ENCODE measurements around the gene ZNF622. TPM values are rescaled to one million over a fixed set of nuclear protein-coding genes. Genes with fewer than 3 reads are reported as not detected.

Gene ZNF622
- total RNA-seq, 6 experiments from 2014 or later, result 38.7 to 52.2 (median 45.5) TPM

DNA sequence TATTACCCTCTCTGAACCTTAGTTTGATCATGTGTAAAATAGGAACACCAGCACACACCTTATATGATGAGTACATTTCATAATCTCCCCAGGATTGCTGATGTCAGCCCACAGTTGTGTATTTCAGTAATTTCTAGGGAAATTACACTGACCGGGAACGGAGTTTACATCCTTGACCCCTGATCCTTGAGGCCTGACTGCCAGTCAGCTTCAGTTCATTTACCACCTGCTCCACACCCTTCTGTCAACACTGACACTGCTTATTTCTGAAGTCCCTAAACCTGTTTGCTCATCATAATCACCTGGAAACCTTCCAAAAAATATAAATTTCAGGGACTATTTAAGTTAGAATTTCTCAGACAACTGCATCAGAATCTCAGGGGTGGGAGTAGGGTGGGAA is 55.3 kb downstream of the ZNF622 start:
- H3K27ac Mint-ChIP-seq, result no peak overlapping the region
- H3K4me1 Mint-ChIP-seq (ENCODE audit: low read depth), result peaks cover 31% of the 10 kb centered on the region
- no peak overlapping the region for H3K4me3 Mint-ChIP-seq
- TF ChIP-seq, protein P1, sequence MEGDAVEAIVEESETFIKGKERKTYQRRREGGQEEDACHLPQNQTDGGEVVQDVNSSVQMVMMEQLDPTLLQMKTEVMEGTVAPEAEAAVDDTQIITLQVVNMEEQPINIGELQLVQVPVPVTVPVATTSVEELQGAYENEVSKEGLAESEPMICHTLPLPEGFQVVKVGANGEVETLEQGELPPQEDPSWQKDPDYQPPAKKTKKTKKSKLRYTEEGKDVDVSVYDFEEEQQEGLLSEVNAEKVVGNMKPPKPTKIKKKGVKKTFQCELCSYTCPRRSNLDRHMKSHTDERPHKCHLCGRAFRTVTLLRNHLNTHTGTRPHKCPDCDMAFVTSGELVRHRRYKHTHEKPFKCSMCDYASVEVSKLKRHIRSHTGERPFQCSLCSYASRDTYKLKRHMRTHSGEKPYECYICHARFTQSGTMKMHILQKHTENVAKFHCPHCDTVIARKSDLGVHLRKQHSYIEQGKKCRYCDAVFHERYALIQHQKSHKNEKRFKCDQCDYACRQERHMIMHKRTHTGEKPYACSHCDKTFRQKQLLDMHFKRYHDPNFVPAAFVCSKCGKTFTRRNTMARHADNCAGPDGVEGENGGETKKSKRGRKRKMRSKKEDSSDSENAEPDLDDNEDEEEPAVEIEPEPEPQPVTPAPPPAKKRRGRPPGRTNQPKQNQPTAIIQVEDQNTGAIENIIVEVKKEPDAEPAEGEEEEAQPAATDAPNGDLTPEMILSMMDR (IDR thresholded peaks at IDR 0.05), result no peak
- no peaks in the 10 kb centered on the region for H3K9me3 Mint-ChIP-seq
- no peaks in the 10 kb centered on the region; the same call in 1 of the 2 replicates for H3K27me3 Mint-ChIP-seq (ENCODE audit: insufficient read depth)
- no peaks in the 10 kb centered on the region for H3K36me3 Mint-ChIP-seq (ENCODE audit: low read depth)
- DNase-seq, result no peak

GRCh38 chr5:16406630-16407029 is 59.0 kb downstream of the ZNF622 start:
- no peaks in the 10 kb centered on the region for H3K27me3 Mint-ChIP-seq (ENCODE audit: insufficient read depth)
- TF ChIP-seq, protein P1 (IDR thresholded peaks at IDR 0.05), result no peak
- no peak overlapping the region for H3K27ac Mint-ChIP-seq
- no peak for DNase-seq
- no peaks in the 10 kb centered on the region for H3K36me3 Mint-ChIP-seq (ENCODE audit: low read depth)
- no peak overlapping the region for H3K4me3 Mint-ChIP-seq
- peaks cover 10% of the 10 kb centered on the region for H3K4me1 Mint-ChIP-seq (ENCODE audit: low read depth)
- H3K9me3 Mint-ChIP-seq, result no peaks in the 10 kb centered on the region

- peaks cover 4% of the 10 kb centered on the region for H3K4me1 Mint-ChIP-seq (ENCODE audit: low read depth)
- H3K9me3 Mint-ChIP-seq, result no peaks in the 10 kb centered on the region
- H3K27me3 Mint-ChIP-seq (ENCODE audit: insufficient read depth), result no peaks in the 10 kb centered on the region; the same call in 1 of the 2 replicates
- no peak for DNase-seq
- TF ChIP-seq, protein P1 (IDR thresholded peaks at IDR 0.05), result no peak
- H3K4me3 Mint-ChIP-seq, result no peak overlapping the region
- no peaks in the 10 kb centered on the region for H3K36me3 Mint-ChIP-seq (ENCODE audit: low read depth)
- H3K27ac Mint-ChIP-seq, result no peak overlapping the region
Observed at GRCh38 chr5:16406023-16406422, 59.6 kb downstream of the ZNF622 start.

Other genes with a start within 250 kb of the ZNF622 start
- under 1 TPM in 2 of 6 experiments, not detected in 4; 0.09 to 0.14 TPM for gene RETREG1, start 151.2 kb upstream of the ZNF622 start, total RNA-seq (2021; fragmentation: NEBNext Ultra II Directional; extraction: Animal tissue kit (Norgen Biotek cat#: 25700))